ENCODE data around the gene ATP6V0A1.

The ATP6V0A1 gene

DNA sequence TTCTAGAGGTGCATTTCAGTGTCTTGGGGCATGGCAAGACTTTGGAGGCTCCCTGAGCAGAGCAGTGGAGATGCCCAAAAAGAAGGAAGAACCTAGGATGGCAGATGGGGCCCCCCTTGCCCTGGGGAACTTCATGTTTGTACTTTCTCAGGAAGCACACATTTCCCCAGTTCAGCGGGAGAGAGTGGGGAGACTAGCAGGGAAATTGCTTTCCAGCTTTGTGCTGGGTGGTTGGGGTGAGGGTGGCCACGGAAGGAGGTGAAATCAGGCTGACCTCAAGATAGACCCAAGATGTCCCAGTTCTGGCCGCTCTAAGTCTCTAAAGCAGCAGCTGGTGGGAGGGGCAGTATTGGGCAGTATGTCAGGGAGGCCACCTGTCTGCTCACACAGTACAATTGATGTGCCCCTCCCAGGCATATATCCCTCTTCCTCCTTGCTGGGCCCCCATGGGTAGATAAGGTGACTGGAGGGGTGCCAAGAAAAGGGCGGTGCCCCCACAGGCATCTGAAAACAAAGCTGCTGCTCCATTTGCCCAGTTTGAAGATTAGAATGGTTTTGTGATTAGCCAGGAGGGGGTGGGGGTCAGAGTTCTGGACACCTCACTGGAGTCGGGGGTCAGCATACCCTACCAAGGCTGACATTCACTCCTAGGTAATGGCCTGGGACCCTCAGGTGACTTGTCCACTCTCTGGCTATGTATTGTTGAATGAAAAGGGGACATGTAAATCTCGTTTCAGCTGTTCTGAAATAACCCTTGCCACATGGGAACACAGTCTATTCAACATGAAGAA is 60.3 kb downstream of the ATP6V0A1 start:
- no peak for DNase-seq (ENCODE audit: low read depth in 2 of 2)

DNA sequence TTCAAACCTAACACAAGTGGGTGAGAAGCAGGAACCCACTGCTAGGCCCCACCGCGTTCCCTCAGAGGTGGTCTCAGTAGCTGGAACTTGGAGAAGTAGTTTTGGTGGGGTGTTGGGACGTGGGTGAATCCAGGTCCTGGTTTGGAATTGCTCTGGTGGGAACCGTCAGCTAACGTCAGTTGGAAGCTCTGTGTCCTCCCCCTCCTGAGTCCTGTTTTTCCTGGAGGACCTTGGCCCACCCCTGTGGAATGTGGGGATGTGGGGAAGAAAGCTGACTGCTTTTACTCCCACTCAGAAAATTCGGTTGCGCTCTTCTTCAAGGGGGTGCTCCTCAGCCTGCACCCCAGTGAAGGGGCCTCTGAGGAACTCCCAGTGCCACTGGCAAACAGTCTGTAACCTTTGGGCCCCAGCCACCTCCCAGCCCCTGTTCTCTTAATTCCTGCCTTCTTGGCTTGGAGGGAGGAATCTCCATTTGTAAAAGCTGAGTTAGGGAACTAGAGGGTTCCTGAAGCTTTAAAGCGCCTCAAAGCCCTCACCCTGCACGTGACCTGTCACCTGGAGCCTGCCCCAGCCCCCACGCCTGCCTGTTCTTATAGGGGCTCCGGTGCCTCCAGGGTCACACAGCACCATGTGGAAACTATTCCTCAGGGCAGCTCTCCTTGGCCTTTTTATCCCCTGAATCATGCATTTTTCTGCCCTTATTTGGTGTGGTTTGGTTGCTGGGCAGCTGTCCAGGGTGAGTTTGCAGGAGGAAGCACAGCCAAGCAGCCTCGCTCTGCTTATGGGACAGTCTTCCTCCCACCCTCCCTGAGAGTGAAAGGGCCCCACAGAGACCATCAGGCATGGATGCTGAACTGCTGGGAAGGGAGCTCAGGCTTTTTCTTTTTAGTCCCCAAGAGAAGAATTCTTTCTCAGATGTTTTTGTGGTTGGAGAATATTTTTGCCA is 61.1 kb downstream of the ATP6V0A1 start:
- no peak for DNase-seq (ENCODE audit: low read depth in 2 of 2)

DNA sequence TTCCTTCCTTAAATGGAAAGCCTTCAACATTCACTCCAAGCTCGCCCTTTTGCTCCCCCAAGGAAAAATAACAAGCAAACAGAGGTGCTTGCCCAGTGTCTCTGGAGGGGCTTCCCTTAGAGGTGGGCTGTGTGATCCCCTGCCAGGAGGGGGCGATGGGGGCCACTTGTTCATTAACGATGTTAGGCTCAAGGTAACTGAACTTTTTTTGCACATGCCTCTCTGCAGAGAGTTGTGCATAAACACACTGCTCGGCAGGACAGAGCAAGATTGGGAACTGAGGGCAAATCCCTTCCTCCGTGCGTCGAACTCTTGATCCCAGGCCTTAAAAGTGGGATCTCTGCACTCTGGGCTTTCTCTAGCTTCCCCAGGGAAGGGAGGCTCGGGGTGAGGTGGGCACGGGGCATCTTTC is 61.9 kb downstream of the ATP6V0A1 start:
- DNase-seq (ENCODE audit: low read depth in 2 of 2), result no peak

DNA sequence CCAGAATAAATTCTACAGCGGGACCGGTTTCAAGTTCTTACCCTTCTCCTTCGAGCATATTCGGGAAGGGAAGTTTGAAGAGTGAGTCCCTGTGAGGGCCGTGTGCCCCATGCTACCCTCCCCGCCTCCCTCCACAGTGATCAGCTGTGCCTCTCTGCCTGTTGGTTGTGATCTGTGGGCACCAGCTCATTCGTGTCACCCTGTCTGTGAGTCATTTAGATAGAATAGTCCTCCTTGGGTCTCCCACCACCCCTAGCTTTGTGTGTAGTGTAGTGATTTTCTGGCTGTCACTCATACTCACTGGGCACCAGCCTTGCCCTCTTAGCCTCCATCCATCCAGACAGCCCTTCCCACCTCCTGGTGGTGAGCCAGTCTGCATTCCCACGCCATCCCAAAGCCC is 62.4 kb downstream of the ATP6V0A1 start:
- no peak for DNase-seq (ENCODE audit: low read depth in 2 of 2)

DNA sequence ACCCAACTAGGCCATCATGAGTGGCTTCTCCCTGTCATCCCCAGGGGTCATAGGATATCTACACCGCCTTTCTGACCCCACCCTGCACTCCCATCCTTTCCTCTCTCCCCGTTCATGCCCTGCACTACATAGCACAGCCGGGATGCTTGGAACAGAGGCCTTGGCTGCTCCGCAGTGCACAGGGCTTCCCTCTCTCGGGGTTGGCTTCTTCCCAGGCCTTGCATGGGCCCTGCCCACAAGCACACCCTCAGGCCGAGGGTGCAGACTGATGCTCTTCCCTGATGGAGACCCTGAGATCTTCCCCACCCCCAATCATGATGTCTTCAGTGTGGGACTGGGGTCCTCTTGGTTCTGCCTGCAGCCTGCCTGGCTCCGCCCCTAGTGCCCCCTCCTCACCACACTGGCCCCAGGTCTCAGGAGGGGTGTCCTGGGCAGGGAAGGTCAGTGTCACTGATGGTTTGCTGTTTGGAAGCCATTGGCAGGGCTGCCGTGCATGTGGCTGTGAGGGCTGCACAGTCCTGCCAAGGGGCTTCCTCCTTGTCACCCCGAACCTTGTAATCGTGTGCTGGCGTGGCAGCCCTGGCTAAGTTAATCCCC is 63.1 kb downstream of the ATP6V0A1 start:
- DNase-seq (ENCODE audit: low read depth in 2 of 2), result no peak

DNA sequence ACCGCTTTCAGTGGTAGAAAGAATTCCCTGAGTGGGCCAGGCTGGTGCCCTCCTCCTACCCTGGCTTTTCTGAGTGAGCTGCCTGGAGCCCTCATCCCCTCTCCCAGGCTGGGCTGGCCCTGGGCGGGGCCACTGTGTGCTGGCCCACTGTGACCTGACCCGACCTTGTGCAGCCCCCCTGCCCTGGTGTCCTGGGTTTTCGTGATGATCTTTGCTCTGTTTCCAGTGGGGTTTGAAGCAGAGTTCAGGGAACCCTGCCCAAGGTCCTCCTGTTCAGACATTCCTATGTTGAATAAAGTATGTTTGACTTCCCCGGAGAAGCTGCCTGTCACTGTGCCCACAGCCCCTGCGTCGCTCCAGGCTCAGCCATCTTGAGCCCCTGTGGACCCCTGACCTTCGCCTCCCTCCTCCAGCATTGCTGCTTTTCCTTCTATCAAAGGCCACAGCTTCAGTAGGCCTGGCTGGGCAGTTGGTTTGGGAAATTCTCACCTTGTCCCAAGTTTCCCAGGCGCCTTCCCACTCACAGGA is 63.6 kb downstream of the ATP6V0A1 start:
- no peak for DNase-seq (ENCODE audit: low read depth in 2 of 2)

DNA sequence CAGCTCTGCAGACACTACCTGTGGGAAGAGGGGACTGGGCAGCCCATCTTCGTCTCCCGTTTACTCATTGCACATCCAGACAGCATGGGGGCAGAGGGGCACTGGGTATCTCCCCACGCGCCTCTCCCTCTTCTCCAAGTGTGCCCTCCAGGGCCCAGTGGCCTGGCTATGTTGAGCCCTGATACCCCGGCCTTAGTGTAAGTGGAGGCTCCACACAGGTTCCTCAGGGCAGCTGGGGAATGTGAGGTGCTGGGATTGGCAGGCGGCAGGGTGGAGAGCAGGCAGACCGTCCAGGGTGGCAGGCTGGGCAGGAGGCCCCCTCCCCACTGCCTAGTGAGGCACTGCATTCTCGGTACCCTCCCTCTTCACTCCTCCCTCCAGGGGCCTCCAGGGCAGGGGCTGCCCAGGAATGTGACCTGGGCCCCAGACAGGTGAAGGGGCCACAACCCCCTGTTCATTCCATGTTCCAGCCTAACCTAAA is 64.2 kb downstream of the ATP6V0A1 start:
- no peak for DNase-seq (ENCODE audit: low read depth in 2 of 2)

DNA sequence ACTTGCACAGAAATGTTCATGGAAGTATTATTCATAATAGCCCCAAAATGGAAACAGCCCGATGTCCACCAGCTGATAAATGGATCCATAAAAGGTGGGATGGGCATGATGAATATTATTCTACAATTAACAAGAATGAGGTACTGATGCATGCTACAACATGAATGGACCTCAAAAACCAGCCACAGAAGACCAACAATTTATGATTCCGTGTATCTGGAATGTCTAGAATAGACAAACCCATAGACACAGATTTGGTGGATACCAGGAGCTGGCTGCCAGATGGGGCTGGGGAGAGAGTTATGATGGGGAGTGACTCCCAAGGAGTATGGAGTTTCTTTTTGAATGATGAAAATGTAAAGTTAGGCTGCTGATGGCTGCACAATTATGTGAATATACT is 66.5 kb downstream of the ATP6V0A1 start:
- DNase-seq (ENCODE audit: low read depth in 2 of 2), result no peak

DNA sequence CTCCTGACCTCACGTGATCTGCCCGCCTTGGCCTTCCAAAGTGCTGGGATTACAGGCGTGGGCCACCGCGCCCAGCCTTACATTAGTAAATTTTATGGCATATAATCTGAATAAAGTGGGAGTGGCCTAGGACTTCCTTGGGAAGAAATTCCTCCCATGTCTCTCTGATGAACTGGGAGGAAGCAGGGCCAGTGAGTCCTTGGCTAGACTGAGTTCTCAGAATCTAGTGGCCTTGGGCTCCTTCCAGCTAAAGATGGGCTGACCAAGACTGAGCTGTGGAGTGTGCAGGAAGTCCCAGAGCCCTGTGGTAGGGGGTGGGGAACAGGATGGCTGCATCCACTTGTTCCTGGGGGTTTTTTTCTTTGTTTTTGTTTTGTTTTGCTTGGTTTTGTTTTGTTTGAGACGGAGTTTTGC is 67.4 kb downstream of the ATP6V0A1 start:
- no peak for DNase-seq (ENCODE audit: low read depth in 2 of 2)

DNA sequence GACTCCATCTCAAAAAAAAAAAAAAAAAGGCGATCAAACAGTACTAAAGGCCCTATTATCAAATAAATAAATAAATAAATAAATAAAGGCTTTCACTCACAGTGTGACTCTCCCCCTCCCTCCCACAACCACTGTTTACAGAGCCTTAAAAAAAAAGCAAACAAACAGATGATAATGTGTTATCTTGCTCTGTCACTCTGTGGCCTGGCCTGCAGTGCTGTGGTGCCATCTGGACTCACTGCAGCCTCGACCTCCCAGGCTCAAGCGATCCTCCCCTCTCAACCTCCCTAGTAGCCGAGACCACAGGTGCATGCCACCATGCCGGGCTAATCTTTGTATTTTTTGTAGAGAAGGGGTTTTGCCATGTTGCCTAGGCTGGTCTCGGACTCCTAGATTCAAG is 69.3 kb downstream of the ATP6V0A1 start:
- DNase-seq (ENCODE audit: low read depth in 2 of 2), result no peak

DNA sequence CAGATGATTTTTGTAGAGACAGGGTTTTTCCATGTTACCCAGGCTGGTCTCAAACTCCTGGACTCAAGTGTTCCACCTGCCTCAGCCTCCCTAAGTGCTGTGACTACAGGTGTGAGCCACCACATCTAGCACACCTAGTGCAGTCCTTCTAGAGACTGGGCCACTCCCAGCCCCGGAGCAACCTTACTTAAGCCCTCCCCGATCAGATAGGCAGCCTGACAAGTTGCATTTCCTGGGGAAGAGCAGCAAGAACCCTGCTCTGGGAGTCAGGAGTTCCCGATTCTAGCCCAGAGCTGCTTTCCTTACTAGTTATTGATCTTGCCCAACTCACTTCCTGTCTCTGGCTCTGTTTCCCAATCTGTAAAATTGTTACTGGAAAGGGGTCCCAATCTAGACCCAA is 70.4 kb downstream of the ATP6V0A1 start:
- no peak for DNase-seq (ENCODE audit: low read depth in 2 of 2)

DNA sequence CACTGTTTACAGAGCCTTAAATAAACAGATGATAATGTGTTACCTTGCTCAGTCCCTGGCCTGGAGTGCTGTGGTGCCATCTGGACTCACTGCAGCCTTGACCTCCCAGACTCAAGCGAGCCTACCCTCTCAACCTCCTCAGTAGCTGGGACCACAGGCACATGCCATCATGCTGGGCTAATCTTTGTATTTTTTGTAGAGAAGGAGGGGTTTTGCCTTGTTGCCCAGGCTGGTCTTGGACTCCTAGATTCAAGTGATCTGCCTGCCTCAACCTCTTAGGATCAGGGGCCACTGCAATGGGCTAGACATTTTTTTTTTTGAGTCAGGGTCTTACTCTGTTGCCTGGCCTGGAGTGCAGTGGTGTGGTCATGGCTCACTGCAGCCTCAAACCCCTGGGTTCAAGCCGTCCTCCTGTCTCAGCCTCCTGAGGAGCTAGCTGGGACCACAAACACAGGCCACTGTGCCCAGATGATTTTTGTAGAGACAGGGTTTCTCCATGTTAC is 72.3 kb downstream of the ATP6V0A1 start:
- DNase-seq (ENCODE audit: low read depth in 2 of 2), result no peak

DNA sequence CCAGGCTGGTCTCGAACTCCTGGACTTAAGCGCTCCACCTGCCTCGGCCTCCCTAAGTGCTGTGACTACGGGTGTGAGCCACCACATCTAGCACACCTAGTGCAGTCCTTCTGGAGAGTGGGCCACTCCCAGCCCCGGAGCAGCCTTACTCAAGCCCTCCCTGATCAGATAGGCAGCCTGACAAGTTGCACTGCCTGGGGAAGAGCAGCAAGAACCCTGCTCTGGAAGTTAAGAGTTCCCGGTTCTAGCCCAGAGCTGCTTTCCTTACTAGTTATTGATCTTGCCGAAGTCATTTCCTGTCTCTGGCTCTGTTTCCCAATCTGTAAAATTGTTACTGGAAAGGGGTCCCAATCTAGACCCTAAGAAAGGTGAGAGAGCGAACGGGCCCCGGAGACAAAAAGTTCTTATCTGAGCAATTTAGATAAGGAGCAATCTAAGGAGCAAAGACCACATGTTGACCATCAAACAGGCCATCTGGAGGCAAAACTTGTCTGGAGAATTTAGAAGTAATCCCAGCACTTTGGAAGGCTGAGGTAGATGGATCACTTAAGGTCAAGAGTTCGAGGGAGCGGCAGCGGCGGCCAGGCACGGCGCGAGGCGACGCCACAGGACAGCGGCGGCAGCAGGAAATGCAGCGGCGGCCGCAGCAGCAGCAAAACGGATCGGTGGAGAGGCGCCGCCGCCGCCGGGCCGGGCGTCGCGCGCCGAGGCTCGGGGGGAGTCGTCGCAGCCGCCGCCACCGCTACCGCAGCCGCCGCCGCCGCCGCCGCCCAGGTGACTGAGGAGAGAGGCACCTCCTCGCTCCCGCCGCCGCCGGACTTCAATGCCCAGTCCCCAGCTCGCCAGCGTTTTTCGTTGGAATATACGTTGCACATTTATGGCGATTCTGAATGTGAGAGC is 73.0 kb downstream of the ATP6V0A1 start:
- peak; percentile 36 to 42 for DNase-seq (ENCODE audit: low read depth in 2 of 2)

DNA sequence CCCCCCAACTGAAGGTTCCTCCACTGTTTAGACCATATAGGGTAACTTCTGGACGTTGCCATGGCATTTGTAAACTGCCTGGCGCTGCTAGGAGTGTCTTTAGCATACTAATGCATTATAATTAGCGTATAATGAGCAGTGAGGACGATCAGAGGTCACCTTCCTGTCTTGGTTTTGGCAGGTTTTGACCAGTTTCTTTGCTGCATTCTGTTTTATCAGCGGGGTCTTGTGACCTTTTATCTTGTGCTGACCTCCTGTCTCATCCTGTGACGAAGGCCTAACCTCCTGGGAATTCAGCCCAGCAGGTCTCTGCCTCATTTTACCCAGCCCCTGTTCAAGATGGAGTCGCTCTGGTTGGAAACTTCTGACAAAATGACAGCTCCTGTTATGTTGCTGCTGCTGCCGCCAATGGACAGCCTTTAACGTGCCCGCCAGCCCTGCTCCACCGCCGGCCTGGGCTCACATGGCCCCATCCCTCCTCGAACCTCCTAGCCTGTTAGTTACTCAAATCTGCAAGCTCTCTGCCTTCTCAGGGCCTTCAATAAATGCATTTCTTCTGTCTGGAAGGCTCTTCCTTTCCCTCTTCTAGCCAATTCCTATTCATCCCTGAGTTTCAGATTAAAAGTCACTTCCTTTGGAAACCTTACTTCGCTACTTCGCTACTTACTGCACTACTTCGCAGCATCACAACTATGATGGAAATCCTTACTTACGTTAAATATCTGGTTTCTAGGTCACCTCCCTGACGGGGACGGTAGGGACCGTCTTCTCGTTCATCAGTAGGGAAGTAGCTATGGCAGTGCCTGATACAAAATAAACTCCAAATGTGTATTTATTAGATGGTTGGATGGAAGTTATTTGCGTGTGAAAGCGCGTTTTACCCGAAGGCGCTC is 76.7 kb downstream of the ATP6V0A1 start:
- DNase-seq (ENCODE audit: low read depth in 2 of 2), result no peak

DNA sequence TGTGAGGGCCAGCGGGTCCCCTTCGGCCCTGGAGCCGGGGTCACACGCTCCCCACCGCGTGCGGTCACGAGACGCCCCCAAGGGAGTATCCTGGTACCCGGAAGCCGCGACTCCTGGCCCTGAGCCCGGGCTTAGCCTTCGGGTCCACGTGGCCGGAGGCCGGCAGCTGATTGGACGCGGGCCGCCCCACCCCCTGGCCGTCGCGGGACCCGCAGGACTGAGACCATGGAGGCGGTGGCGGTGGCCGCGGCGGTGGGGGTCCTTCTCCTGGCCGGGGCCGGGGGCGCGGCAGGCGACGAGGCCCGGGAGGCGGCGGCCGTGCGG is 77.3 kb downstream of the ATP6V0A1 start, which contains the start of gene NAGLU:
Gene NAGLU (plus strand): TSS at position 194 of the 324 bp plus-strand sequence. CDS start 32 bp downstream, at position 226.
- peak; percentile 83 to 86 for DNase-seq (ENCODE audit: low read depth in 2 of 2)

DNA sequence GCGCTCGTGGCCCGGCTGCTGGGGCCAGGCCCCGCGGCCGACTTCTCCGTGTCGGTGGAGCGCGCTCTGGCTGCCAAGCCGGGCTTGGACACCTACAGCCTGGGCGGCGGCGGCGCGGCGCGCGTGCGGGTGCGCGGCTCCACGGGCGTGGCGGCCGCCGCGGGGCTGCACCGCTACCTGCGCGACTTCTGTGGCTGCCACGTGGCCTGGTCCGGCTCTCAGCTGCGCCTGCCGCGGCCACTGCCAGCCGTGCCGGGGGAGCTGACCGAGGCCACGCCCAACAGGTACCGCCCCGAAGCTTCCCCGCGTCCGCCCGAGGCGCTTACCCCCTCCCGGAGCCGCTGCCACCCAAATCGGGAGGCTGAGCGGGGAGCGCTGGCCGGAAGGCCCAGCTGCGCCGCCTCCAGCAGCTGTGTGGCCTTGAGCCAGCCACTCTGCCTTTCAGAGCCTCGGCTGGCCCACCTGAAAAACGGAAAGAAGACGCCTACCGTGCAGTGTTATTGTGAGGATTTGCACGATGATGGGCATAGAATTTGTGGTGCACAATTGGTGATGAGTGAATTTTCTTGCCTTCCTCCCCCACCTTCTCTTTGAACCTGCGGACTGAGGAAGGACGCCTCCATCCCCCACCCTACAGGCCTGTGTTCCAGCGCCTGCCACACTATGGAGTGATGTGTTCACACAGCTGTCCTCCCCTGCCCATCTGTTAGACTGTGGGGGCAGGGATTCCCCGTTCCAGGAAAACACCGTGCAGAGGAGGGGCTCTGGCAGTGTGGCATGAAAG is 77.9 kb downstream of the ATP6V0A1 start:
- DNase-seq (ENCODE audit: low read depth in 2 of 2), result peak; percentile 66 to 71

DNA sequence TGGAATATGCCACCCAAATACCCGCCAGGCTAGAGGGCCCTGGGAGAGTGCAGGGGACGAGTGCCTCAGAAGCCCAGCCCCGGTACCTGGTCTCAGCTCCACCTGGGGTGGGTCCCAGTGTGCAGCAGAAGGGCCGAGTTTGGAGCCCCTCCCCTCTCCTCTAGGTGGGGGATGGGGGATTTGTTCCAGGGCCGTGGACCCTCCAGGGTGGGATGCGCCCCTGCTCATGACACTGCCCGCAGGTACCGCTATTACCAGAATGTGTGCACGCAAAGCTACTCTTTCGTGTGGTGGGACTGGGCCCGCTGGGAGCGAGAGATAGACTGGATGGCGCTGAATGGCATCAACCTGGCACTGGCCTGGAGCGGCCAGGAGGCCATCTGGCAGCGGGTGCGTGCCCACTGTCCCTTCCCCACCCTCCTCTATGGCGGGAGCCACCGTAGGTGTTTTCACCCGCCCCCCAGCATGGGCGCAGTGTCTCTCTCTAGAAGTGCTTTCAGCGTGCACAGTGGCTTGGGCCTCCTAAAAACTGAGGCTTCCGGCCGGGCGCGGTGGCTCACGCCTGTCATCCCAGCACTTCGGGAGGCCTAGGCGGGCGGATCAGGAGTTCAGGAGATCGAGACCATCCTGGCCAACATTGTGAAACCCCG is 78.6 kb downstream of the ATP6V0A1 start:
- no peak for DNase-seq (ENCODE audit: low read depth in 2 of 2)

DNA sequence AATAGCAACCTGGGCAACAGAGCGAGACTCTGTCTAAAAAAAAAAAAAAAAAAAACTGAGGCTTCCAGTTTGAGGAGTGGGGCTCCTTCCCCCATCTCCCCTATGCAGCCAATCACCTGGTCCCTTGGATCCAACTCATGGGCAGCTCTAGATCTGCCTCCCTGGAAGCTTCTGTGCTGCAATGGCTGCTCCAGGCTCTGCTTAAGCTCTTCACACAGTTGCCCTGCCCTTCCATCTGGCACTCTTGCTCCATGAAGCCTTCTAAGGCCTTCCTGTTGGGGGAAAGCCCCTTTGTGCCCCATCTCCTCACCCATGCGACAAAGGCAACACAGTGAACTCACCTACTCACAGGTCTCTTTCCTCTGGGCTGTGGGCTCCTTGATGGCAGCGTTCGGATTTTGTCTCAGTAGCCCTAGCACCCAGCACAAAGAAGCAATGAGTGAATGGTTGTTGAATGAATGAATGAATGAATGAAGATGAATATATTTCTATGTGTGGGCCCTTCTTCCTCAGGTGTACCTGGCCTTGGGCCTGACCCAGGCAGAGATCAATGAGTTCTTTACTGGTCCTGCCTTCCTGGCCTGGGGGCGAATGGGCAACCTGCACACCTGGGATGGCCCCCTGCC is 79.3 kb downstream of the ATP6V0A1 start:
- no peak for DNase-seq (ENCODE audit: low read depth in 2 of 2)

Measured in stimulated activated CD8-positive, alpha-beta memory T cell treated with anti-CD3 and anti-CD28 coated beads, Interleukin-15, amount 100 ng/mL, for 48 hours (primary cell).